Parathyroid adenoma (tissue), 2 donors: ENCODE results near the gene GPC1.

Experiments used
- H2AFZ ChIP-seq: fragments of 300-600 bp; sonication (generic); one replicate; pipeline ENCODE4 v1.7.0; 2017; ENCODE audit warnings: antibody characterized with exemption, mild to moderate bottlenecking
- H3K27ac ChIP-seq: fragments of 300-600 bp; sonication (generic); one replicate; pipeline ENCODE4 v1.7.0; 2017
- H3K27me3 ChIP-seq: fragments of 300-600 bp; sonication (generic); one replicate; pipeline ENCODE4 v1.7.0; 2017; ENCODE audit warnings: low read length; ENCODE audit not compliant: control insufficient read depth, insufficient read depth
- H3K36me3 ChIP-seq: fragments of 300-600 bp; sonication (generic); one replicate; pipeline ENCODE4 v1.7.0; 2017; ENCODE audit warnings: low read length; ENCODE audit not compliant: control insufficient read depth, insufficient read depth
- H3K4me1 ChIP-seq: fragments of 300-600 bp; sonication (generic); one replicate; pipeline ENCODE4 v1.7.0; 2017; ENCODE audit warnings: control low read depth
- H3K4me2 ChIP-seq: fragments of 300-600 bp; sonication (generic); one replicate; pipeline ENCODE4 v1.7.0; 2017; ENCODE audit warnings: low read length
- H3K4me3 ChIP-seq: fragments of 300-600 bp; sonication (generic); one replicate; pipeline ENCODE4 v1.7.0; 2017; ENCODE audit warnings: low read depth, low read length
- H3K79me2 ChIP-seq: fragments of 300-600 bp; sonication (generic); one replicate; pipeline ENCODE4 v1.7.0; 2017; ENCODE audit warnings: control low read depth
- H3K9ac ChIP-seq: fragments of 300-600 bp; sonication (generic); one replicate; pipeline ENCODE4 v1.7.0; 2017; ENCODE audit warnings: mild to moderate bottlenecking
- H3K9me3 ChIP-seq: fragments of 300-600 bp; sonication (generic); one replicate; pipeline ENCODE4 v1.7.0; 2017; ENCODE audit warnings: low read length; ENCODE audit not compliant: control insufficient read depth
- TF ChIP-seq, protein P1 (sequence below): fragments of 300-600 bp; sonication (generic); IDR thresholded peaks from one replicate; pipeline ENCODE4 v1.7.0; 2017; ENCODE audit warnings: antibody characterized with exemption, mild to moderate bottlenecking
- donor health status: primary hyperparathyroidism.

The GPC1 gene

DNA sequence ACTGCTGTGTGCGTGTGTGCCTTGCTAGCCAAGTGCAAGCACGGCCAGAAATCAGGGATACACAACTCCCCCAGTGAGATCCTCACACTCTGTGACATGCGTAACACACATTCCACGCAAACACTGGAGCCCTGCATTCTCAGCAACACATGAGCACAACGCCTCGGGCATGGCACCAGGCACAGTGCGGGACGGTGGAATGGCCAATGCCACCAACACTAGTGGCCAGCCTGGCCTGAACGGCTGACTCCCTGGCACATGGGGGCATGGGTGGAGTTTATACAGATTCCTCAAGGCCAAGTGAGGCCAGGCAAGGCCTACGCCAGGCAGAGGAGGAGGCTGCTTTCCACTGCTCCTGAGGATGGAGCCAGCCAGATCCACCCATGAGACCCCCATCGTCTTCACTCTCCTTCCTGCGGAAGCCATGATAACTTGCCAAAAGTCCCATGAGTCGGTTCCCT, 66.1 kb downstream of the GPC1 start:
- H3K79me2 ChIP-seq = no peaks in the 10 kb centered on the region
- H3K4me2 ChIP-seq = no peak overlapping the region
- no peak overlapping the region for H3K9ac ChIP-seq
- no peaks in the 10 kb centered on the region for H3K36me3 ChIP-seq
- no peaks in the 10 kb centered on the region for H3K27me3 ChIP-seq
- no peaks in the 10 kb centered on the region for H3K4me1 ChIP-seq
- H2AFZ ChIP-seq = no peak overlapping the region
- H3K27ac ChIP-seq = no peak overlapping the region
- TF ChIP-seq, protein P1, sequence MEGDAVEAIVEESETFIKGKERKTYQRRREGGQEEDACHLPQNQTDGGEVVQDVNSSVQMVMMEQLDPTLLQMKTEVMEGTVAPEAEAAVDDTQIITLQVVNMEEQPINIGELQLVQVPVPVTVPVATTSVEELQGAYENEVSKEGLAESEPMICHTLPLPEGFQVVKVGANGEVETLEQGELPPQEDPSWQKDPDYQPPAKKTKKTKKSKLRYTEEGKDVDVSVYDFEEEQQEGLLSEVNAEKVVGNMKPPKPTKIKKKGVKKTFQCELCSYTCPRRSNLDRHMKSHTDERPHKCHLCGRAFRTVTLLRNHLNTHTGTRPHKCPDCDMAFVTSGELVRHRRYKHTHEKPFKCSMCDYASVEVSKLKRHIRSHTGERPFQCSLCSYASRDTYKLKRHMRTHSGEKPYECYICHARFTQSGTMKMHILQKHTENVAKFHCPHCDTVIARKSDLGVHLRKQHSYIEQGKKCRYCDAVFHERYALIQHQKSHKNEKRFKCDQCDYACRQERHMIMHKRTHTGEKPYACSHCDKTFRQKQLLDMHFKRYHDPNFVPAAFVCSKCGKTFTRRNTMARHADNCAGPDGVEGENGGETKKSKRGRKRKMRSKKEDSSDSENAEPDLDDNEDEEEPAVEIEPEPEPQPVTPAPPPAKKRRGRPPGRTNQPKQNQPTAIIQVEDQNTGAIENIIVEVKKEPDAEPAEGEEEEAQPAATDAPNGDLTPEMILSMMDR = no peak
- no peaks in the 10 kb centered on the region for H3K9me3 ChIP-seq
- H3K4me3 ChIP-seq = no peak overlapping the region

DNA sequence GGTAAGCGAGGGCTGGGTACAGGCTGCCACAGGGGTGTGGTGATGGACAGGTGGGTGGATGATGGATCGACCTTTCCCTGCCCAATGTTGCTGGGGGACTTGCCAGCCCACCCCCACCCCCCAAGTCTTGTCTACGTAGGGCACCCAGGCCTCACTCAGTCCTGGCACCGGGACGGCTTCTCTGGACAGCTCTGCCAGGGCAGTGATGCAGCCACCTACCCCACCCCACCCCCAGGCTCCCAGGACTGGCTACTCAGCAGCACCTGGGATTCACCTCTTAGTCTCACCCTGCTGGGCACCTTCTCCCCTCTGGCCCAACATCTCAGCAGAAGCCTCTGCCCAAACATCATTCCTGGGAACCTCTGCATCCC, 66.6 kb downstream of the GPC1 start:
- Histone ChIP-seq H3K79me2 (no peaks in the 10 kb centered on the region), H3K4me1 (no peaks in the 10 kb centered on the region), H3K4me3 (no peak overlapping the region), H3K27me3 (no peaks in the 10 kb centered on the region), H3K36me3 (no peaks in the 10 kb centered on the region), H3K27ac (no peak overlapping the region), H2AFZ (no peak overlapping the region), H3K4me2 (no peak overlapping the region), H3K9ac (no peak overlapping the region), H3K9me3 (no peaks in the 10 kb centered on the region)
- TF ChIP-seq, protein P1 = no peak

DNA sequence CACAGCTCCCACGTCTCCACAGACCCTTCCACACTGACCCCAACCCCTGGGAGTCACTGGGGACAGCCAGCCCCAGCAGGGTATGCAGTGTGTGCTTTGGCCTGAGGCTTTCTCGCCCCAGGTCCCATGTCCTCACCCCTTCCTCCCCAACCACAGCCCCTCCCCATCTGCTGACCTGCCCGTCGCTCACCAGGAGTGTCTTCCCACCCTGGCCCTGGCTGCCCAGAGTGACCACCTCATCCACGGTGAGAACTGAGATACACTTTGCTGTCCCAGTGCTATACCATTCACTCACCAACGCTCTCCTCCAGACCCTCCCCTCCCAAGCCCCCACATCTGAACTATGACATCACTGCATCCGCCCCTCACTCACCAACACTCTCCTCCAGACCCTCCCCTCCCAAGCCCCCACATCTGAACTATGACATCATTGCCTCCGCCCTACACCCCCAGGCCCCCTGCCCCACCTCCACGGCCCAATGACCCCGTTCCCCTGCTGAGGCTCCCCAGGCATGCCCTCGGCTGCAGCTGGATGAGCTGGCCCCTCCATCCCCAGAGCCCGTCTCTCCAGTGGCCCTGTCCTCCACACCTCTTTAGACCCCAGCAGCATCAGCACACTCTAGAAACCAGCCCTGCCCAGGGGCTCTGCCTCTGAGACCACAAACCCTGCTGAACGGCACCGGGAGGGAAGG, 67.1 kb downstream of the GPC1 start:
- Histone ChIP-seq H3K9me3 (no peaks in the 10 kb centered on the region), H3K4me1 (no peaks in the 10 kb centered on the region), H3K79me2 (no peaks in the 10 kb centered on the region), H2AFZ (no peak overlapping the region), H3K27me3 (no peaks in the 10 kb centered on the region), H3K4me3 (no peak overlapping the region), H3K27ac (no peak overlapping the region), H3K9ac (no peak overlapping the region), H3K36me3 (no peaks in the 10 kb centered on the region), H3K4me2 (no peak overlapping the region)
- TF ChIP-seq, protein P1 = no peak

DNA sequence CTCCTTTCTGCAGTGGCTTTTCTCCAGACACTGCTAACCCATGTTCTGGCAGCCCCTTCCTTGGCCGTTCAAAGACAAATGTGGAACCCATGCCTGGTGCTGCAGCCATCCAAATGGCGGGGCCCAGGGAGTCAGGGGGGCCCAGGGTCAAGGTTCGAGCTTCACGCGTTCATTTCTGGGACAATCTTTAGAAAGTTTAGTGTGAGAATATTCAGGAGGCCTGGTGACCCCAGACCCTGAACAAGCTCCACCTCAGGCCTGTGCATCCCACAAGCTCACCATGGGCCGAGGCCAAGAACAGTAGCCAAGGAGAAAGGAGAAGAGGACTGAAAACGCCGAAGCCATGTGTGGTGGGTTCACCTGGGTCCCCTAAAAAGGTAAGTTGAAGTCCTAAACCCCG, 67.9 kb downstream of the GPC1 start:
- H3K9ac ChIP-seq = no peak overlapping the region
- no peak overlapping the region for H3K27ac ChIP-seq
- H2AFZ ChIP-seq = no peak overlapping the region
- no peaks in the 10 kb centered on the region for H3K36me3 ChIP-seq
- no peaks in the 10 kb centered on the region for H3K9me3 ChIP-seq
- TF ChIP-seq, protein P1 = no peak
- no peaks in the 10 kb centered on the region for H3K4me1 ChIP-seq
- no peaks in the 10 kb centered on the region for H3K79me2 ChIP-seq
- H3K27me3 ChIP-seq = no peaks in the 10 kb centered on the region
- no peak overlapping the region for H3K4me3 ChIP-seq
- no peak overlapping the region for H3K4me2 ChIP-seq

DNA sequence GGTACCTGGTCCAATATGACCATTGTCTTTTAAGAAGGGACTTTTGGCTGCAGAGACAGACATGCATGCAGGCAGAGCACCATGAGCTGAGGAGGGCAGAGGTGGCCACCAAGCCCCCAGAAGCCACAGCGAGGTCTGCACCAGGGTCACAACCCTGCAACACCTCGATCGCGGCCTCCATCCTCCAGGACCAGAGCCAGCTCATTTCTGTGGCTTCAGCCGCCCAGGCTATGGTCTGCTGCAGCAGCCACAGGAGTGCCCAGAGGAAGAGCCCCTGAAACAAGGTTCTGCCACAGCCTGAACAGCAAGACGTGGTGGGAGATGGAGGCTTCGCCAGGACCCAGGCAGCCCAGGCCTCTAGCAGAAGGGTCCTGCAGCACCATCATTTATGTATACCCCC, 68.4 kb downstream of the GPC1 start:
- Histone ChIP-seq H3K27ac (no peak overlapping the region), H3K4me2 (no peak overlapping the region), H3K36me3 (no peaks in the 10 kb centered on the region), H3K9ac (no peak overlapping the region), H3K79me2 (no peaks in the 10 kb centered on the region), H3K27me3 (no peaks in the 10 kb centered on the region), H3K4me1 (no peaks in the 10 kb centered on the region), H3K9me3 (no peaks in the 10 kb centered on the region), H3K4me3 (no peak overlapping the region), H2AFZ (no peak overlapping the region)
- TF ChIP-seq, protein P1 = no peak
